Muscle of leg (tissue), 11 donors: Measurements from ENCODE around the gene SLC9A3. TPM values are rescaled to one million over a fixed set of nuclear protein-coding genes. Genes with fewer than 3 reads are reported as not detected.

Experiments used
- DNase-seq: peaks from one replicate; pipeline ENCODE4 v3.0.0; 2013
- H3K27ac ChIP-seq: one replicate; pipeline ENCODE4 v1.5.1; 2013; ENCODE audit warnings: mild to moderate bottlenecking, low read length, control low read depth
- H3K27me3 ChIP-seq: one replicate; pipeline ENCODE4 v1.6.1; 2013; ENCODE audit warnings: low read length; ENCODE audit not compliant: control insufficient read depth, insufficient read depth
- H3K36me3 ChIP-seq: one replicate; pipeline ENCODE4 v1.6.1; 2013; ENCODE audit warnings: low read length; ENCODE audit not compliant: control insufficient read depth, insufficient read depth
- H3K4me1 ChIP-seq: one replicate; pipeline ENCODE4 v1.6.1; 2013; ENCODE audit warnings: low read length; ENCODE audit not compliant: control insufficient read depth, insufficient read depth
- H3K4me3 ChIP-seq: one replicate; pipeline ENCODE4 v1.5.1; 2013; ENCODE audit warnings: low read length, control low read depth
- H3K9me3 ChIP-seq: replicated peaks from 2 replicates; pipeline ENCODE4 v1.6.1; 2013; ENCODE audit warnings: low read depth, low read length; ENCODE audit not compliant: control insufficient read depth
- WGBS: methylation state at CpG from one replicate; pipeline ENCODE4 v1.1.5; 2013; ENCODE audit warnings: missing lambda C conversion rate; ENCODE audit not compliant: insufficient coverage; 5-methylcytosine and 5-hydroxymethylcytosine counted together
- polyA plus RNA-seq, 8 donors: library from polyadenylated mRNA; unstranded; fragments of 120-200 nt; gene quantifications; one replicate each; pipeline versions ENCODE4 v1.2.1 to v1.2.3, GENCODE V29; 2013; ENCODE audit warnings: inconsistent platforms in 1 of 8, low replicate concordance in 1 of 8; ENCODE audit not compliant: insufficient read length in 8 of 8, insufficient read depth in 1 of 8
- total RNA-seq: library from RNA; stranded (reverse); fragments of 120-200 nt; gene quantifications from one replicate; pipeline ENCODE4 v1.2.4, GENCODE V29; 2013

Gene SLC9A3
- total and polyA plus RNA-seq, 9 donors = 1.2 to 8.2 (median 2.4) TPM

GRCh38 chr5:443239-444151 lies 80.8 kb downstream of the SLC9A3 start:
- Histone ChIP-seq H3K4me3 (peak overlapping the region; percentile 68), H3K4me1 (peaks cover 14% of the 10 kb centered on the region), H3K36me3 (peaks cover 28% of the 10 kb centered on the region), H3K27ac (no peak overlapping the region), H3K9me3 (no peaks in the 10 kb centered on the region), H3K27me3 (no peaks in the 10 kb centered on the region)
- no peak for DNase-seq
- 19% methylated on average over 50 of the region's 62 CpGs for WGBS

- Histone ChIP-seq H3K27ac (peak within 1 kb of the TSS; percentile 51), H3K4me3 (peak within 1 kb of the TSS; percentile 68), H3K9me3 (no peaks in the 10 kb centered on the region), H3K4me1 (peaks cover 15% of the 10 kb centered on the region), H3K27me3 (no peaks in the 10 kb centered on the region), H3K36me3 (peaks cover 19% of the 10 kb centered on the region)
- peak; percentile 89 for DNase-seq
- WGBS = 4% methylated on average over 66 of the region's 73 CpGs
Observed at GRCh38 chr5:442335-443238, 81.7 kb downstream of the SLC9A3 start, which contains the start of gene EXOC3. Gene EXOC3, plus strand, starts transcription at chr5:443176. Its CDS starts 3,030 bp downstream, at chr5:446206.

GRCh38 chr5:441996-442334 lies 82.3 kb downstream of the SLC9A3 start:
- H3K4me1 ChIP-seq = peaks cover 17% of the 10 kb centered on the region

GRCh38 chr5:440401-441201 lies 83.6 kb downstream of the SLC9A3 start:
- Histone ChIP-seq H3K4me1 (peaks cover 19% of the 10 kb centered on the region), H3K27ac (no peak overlapping the region), H3K9me3 (no peaks in the 10 kb centered on the region), H3K27me3 (no peaks in the 10 kb centered on the region), H3K36me3 (peaks cover 2% of the 10 kb centered on the region), H3K4me3 (no peak overlapping the region)
- no peak for DNase-seq
- 75% methylated on average over 17 of the region's 18 CpGs for WGBS

More at GRCh38 chr5:441996-442334, 82.3 kb downstream of the SLC9A3 start:
- no peak for DNase-seq
- peak overlapping the region; percentile 68 for H3K4me3 ChIP-seq
- H3K27me3 ChIP-seq = no peaks in the 10 kb centered on the region
- H3K36me3 ChIP-seq = peaks cover 14% of the 10 kb centered on the region
- no peak overlapping the region for H3K27ac ChIP-seq
- 94% methylated on average over 5 of the region's 5 CpGs for WGBS
- no peaks in the 10 kb centered on the region for H3K9me3 ChIP-seq

- Histone ChIP-seq H3K36me3 (no peaks in the 10 kb centered on the region), H3K27me3 (no peaks in the 10 kb centered on the region), H3K4me1 (peaks cover 19% of the 10 kb centered on the region), H3K9me3 (no peaks in the 10 kb centered on the region), H3K4me3 (no peak overlapping the region), H3K27ac (no peak overlapping the region)
- no peak for DNase-seq
- 87% methylated on average over 11 of the region's 14 CpGs for WGBS
Observed at GRCh38 chr5:439636-440035, 84.6 kb downstream of the SLC9A3 start.

GRCh38 chr5:439181-439580 lies 85.1 kb downstream of the SLC9A3 start:
- H3K9me3 ChIP-seq = no peaks in the 10 kb centered on the region
- no peaks in the 10 kb centered on the region for H3K27me3 ChIP-seq
- no peak overlapping the region for H3K27ac ChIP-seq
- WGBS = 94% methylated on average over 7 of the region's 8 CpGs
- H3K36me3 ChIP-seq = no peaks in the 10 kb centered on the region
- peaks cover 19% of the 10 kb centered on the region for H3K4me1 ChIP-seq
- H3K4me3 ChIP-seq = no peak overlapping the region
- DNase-seq = no peak

- Histone ChIP-seq H3K9me3 (no peaks in the 10 kb centered on the region), H3K4me3 (no peak overlapping the region), H3K4me1 (peaks cover 12% of the 10 kb centered on the region), H3K36me3 (no peaks in the 10 kb centered on the region), H3K27me3 (no peaks in the 10 kb centered on the region), H3K27ac (no peak overlapping the region)
- WGBS = 64% methylated on average over 14 of the region's 14 CpGs
- no peak for DNase-seq
Observed at GRCh38 chr5:438481-438981, 85.7 kb downstream of the SLC9A3 start.

GRCh38 chr5:437281-437771 lies 86.9 kb downstream of the SLC9A3 start:
- no peak overlapping the region for H3K4me3 ChIP-seq
- WGBS = 40% methylated on average over 13 of the region's 18 CpGs
- no peak for DNase-seq
- H3K9me3 ChIP-seq = no peaks in the 10 kb centered on the region
- no peaks in the 10 kb centered on the region for H3K27me3 ChIP-seq
- no peaks in the 10 kb centered on the region for H3K36me3 ChIP-seq
- peak overlapping the region; percentile 38 for H3K27ac ChIP-seq
- H3K4me1 ChIP-seq = peaks cover 10% of the 10 kb centered on the region

- 66% methylated on average over 5 of the region's 5 CpGs for WGBS
- H3K27me3 ChIP-seq = no peaks in the 10 kb centered on the region
Observed at GRCh38 chr5:436641-436975, 87.6 kb downstream of the SLC9A3 start.

More at GRCh38 chr5:436641-436975, 87.6 kb downstream of the SLC9A3 start:
- H3K4me3 ChIP-seq = no peak overlapping the region
- no peak for DNase-seq
- peaks cover 5% of the 10 kb centered on the region for H3K4me1 ChIP-seq
- no peaks in the 10 kb centered on the region for H3K9me3 ChIP-seq
- H3K27ac ChIP-seq = no peak overlapping the region
- H3K36me3 ChIP-seq = no peaks in the 10 kb centered on the region
